HG03039 (cell line): ENCODE data around the gene ZNF554.

Source experiments
- ATAC-seq: cut with Tn5 transposase; IDR thresholded peaks from one replicate; pipeline ENCODE4 v1.9.1; 2021; ENCODE audit warnings: mild to moderate bottlenecking, moderate library complexity; ENCODE audit not compliant: unreplicated experiment

ZNF554 gene

GRCh38 chr19:2819540-2820111 lies at the start of gene ZNF554:
Gene ZNF554 (plus strand): TSS chr19:2819868. CDS start chr19:2820072, 204 bp downstream.
- peak; percentile 80 for ATAC-seq

GRCh38 chr19:2770055-2771013 lies 49.3 kb upstream of the ZNF554 start:
- ATAC-seq: no peak

- ATAC-seq: no peak
Measured at GRCh38 chr19:2771786-2772674, 47.6 kb upstream of the ZNF554 start.

GRCh38 chr19:2774083-2774679 lies 45.5 kb upstream of the ZNF554 start:
- ATAC-seq: no peak

GRCh38 chr19:2774953-2775555 lies 44.6 kb upstream of the ZNF554 start:
- ATAC-seq: no peak

- ATAC-seq: no peak
Measured at GRCh38 chr19:2775556-2776430, 43.9 kb upstream of the ZNF554 start.

GRCh38 chr19:2777952-2778683 lies 41.5 kb upstream of the ZNF554 start:
- no peak for ATAC-seq

GRCh38 chr19:2779121-2779740 lies 40.4 kb upstream of the ZNF554 start:
- no peak for ATAC-seq

- no peak for ATAC-seq
Measured at GRCh38 chr19:2780284-2780683, 39.4 kb upstream of the ZNF554 start.

GRCh38 chr19:2782329-2782935 lies 37.2 kb upstream of the ZNF554 start:
- ATAC-seq: no peak

GRCh38 chr19:2782936-2783780 lies 36.5 kb upstream of the ZNF554 start, which contains the start of gene SGTA:
Gene SGTA (minus strand): TSS chr19:2783273. CDS start chr19:2769068, 14,205 bp downstream.
- peak; percentile 61 for ATAC-seq

GRCh38 chr19:2783781-2784145 lies 35.9 kb upstream of the ZNF554 start:
- ATAC-seq: no peak

GRCh38 chr19:2785244-2785997 lies 34.2 kb upstream of the ZNF554 start, which contains the start of gene THOP1:
Gene THOP1 (plus strand): TSS chr19:2785503. CDS start chr19:2785663, 160 bp downstream.
- ATAC-seq: peak; percentile 62

GRCh38 chr19:2787115-2787514 lies 32.6 kb upstream of the ZNF554 start:
- no peak for ATAC-seq

GRCh38 chr19:2788237-2788636 lies 31.4 kb upstream of the ZNF554 start:
- ATAC-seq: no peak

GRCh38 chr19:2790194-2790556 lies 29.5 kb upstream of the ZNF554 start:
- no peak for ATAC-seq
